GM18907 (cell line): ENCODE results near the gene UGT3A2.
"Not testable (repeated sequence)": the region's sequence is repeated elsewhere in the genome, so short reads cannot be mapped to it uniquely, and the experiment has no call there.

Source experiments
- ATAC-seq: cut with Tn5 transposase; IDR thresholded peaks from one replicate; pipeline ENCODE4 v1.9.1; 2021; ENCODE audit warnings: mild to moderate bottlenecking, moderate library complexity; ENCODE audit not compliant: unreplicated experiment

Gene UGT3A2

GRCh38 chr5:36054647-36055046 is 12.0 kb downstream of the UGT3A2 start:
- ATAC-seq: no peak

GRCh38 chr5:36052538-36052937 is 14.1 kb downstream of the UGT3A2 start:
- ATAC-seq: no peak

- ATAC-seq: no peak
Observed at GRCh38 chr5:36049949-36050348, 16.7 kb downstream of the UGT3A2 start.

- ATAC-seq: no peak
Observed at GRCh38 chr5:36047384-36048160, 19.1 kb downstream of the UGT3A2 start.

- ATAC-seq: no peak
Observed at GRCh38 chr5:36045895-36046294, 20.8 kb downstream of the UGT3A2 start.

- ATAC-seq: no peak
Observed at GRCh38 chr5:36041537-36041845, 25.2 kb downstream of the UGT3A2 start.

- ATAC-seq: no peak
Observed at GRCh38 chr5:36040651-36041536, 25.8 kb downstream of the UGT3A2 start.

GRCh38 chr5:36035696-36036095 is 31.0 kb downstream of the UGT3A2 start:
- ATAC-seq: no peak

- not testable (repeated sequence) for ATAC-seq
Observed at GRCh38 chr5:36034536-36035134, 32.0 kb downstream of the UGT3A2 start.

GRCh38 chr5:36033486-36033885 is 33.2 kb downstream of the UGT3A2 start:
- no peak for ATAC-seq

GRCh38 chr5:36033047-36033446 is 33.6 kb downstream of the UGT3A2 start:
- no peak for ATAC-seq

- no peak for ATAC-seq
Observed at GRCh38 chr5:36031223-36031622, 35.5 kb downstream of the UGT3A2 start.

GRCh38 chr5:36029914-36030313 is 36.8 kb downstream of the UGT3A2 start:
- no peak for ATAC-seq

- ATAC-seq: no peak
Observed at GRCh38 chr5:36028816-36029465, 37.7 kb downstream of the UGT3A2 start.

- no peak for ATAC-seq
Observed at GRCh38 chr5:36027711-36028110, 39.0 kb downstream of the UGT3A2 start.

GRCh38 chr5:36026706-36027465 is 39.8 kb downstream of the UGT3A2 start:
- no peak for ATAC-seq

GRCh38 chr5:36022246-36022645 is 44.4 kb downstream of the UGT3A2 start:
- not testable (repeated sequence) for ATAC-seq

GRCh38 chr5:36019584-36019983 is 47.1 kb downstream of the UGT3A2 start:
- not testable (repeated sequence) for ATAC-seq

- ATAC-seq: no peak
Observed at GRCh38 chr5:36017622-36018021, 49.1 kb downstream of the UGT3A2 start.

GRCh38 chr5:36017004-36017403 is 49.7 kb downstream of the UGT3A2 start:
- ATAC-seq: no peak
